Stimulated activated CD4-positive, alpha-beta T cell treated with anti-CD3 and anti-CD28 coated beads, Interleukin-1b, Interleukin-23, amount 100 ng/mL, for 24 hours (primary cell): Measurements from ENCODE around the gene PTPRU.

Experiments used
- DNase-seq, 4 experiments: peaks; one replicate each; pipeline ENCODE4 v3.0.0-alpha.2; 2020; ENCODE audit warnings: low read depth in 4 of 4, low spot score in 1 of 4

Gene PTPRU

DNA sequence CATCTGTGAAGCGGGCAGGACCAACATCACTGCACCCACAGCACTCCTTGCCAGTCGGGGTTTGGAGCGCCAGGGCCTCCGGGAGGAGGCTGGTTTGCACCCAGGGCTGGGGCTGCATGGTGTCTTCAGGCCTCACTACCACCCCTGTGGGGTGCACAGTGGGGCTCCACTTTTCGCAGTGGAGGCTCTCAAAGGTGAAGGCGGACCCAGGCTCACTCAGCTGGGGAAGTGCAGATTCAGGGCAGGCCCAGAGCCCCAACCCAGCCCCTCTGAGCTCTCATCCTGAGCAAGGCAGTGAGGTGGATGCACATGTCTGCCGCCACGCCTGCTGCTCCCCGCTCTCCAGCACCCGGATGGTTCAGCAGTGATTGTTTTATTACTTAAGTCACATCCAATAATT lies 125.8 kb downstream of the PTPRU start:
- DNase-seq, result no peak

DNA sequence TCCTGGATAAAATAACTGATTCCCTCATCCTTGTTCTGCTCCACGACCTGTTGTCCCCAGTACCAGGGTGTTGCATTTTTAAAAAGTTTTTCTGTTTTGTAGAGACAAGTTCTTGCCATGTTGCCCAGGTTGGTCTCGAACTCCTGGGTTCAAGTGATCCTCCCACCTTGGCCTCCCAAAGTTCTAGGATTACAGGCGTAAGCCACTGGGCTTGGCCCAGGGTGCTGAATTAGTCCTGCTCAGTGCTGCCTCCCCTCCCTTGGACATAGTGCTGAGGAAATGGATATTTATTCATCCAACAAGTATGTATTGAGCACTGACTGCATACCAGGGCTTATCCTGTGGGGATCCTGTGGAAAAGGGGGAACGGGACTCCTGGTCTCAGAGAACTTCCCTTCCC lies 126.4 kb downstream of the PTPRU start:
- no peak for DNase-seq

DNA sequence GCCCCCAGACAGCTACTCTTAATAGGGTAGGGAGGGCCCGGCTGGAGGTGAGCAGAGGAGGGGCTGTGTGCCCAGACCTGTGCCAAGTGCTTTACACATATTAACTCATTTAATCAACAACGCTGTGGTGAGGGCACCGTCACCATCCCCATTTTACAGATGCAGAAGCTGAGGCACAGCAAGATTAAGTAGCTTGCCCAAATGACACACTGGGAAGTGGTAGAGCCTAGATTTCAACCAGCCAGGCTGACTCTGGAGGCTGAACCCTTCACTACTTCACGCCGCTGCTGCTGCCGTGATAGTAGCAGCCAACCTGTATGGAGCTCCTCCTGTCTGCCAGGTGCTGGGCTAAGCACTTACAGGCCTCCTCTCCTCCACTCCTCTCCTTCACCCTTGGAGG lies 127.2 kb downstream of the PTPRU start:
- DNase-seq, result no peak

DNA sequence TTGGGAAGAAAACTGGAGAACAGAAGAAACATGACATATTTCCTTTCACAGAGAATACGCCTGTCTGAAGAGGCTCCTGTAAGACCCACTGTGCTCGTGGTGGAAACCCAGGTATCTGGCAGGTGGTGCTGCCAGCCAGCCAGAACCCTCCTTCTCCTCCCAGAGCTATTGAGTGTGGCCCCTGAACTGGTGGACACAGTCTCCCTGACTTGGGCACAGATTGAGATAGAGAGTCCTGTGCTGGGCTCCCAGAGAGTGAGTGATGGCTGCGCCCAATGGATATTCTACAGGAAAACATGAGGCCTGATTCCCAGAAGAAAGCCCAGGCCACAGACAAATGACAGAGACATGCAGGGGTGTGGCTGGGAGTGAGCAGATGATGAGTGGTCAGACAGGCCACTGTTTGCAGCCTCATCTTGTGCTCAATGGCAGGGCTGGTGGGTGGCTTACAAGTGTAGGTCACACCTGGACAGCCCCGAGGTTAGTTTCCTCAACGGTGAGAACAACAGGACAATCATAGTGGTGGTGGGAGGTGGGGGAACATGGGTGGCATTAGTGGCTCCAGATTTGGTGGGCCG lies 127.9 kb downstream of the PTPRU start:
- no peak for DNase-seq

- DNase-seq, result no peak
Observed at GRCh38 chr1:29365906-29366670, 129.8 kb downstream of the PTPRU start.

GRCh38 chr1:29368936-29369932 lies 132.9 kb downstream of the PTPRU start:
- DNase-seq, result no peak

DNA sequence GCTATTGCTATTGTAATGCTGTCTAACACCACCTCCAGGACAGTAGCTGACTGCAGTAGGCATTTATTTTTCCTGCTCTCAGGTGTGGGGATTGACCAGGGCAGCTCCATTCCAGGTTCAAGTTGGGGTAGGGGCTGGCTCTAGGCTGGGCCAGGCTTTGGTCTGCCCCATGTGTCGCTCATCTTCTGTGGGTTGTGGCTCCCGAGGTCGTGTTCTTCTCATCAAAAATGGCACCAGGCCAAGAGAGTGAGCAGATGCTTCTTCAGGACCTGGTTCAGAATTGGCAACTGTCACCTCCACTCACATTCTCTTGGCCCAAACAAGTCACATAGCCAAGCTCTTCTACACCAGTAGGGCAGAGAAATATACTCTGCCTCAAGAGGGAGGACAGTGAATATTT lies 133.7 kb downstream of the PTPRU start:
- DNase-seq, result no peak

GRCh38 chr1:29371332-29371731 lies 135.0 kb downstream of the PTPRU start:
- no peak for DNase-seq

DNA sequence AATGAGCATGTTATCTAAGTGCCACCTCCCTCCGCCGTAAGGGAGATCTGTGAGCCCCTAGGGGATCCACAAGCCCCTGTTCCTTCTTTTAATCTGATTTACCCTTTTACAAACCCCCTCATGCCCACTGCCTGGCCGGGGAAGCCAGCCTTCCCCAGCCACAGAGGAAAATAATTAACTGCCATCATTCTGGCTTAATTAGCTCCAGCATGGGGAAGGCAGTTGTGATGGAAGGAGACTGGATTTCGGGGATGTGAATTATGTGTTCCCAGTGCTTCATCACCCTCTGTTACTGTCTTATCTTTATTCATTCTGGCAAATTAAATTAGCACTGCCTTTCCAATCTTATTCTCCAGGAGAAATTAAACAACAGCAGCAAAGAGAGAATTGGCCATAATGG lies 135.8 kb downstream of the PTPRU start:
- no peak for DNase-seq
